NCI-H524 treated with DMSO at 0.1 percent for 48 hours (cell line): ENCODE measurements around the gene SNRNP35.
"Not testable (repeated sequence)": the region's sequence is repeated elsewhere in the genome, so short reads cannot be mapped to it uniquely, and the experiment has no call there.

ENCODE experiments used
- DNase-seq: peaks from one replicate; lab custom pipeline; 2025; lab: John Stamatoyannopoulos, UW

Gene SNRNP35

GRCh38 chr12:123489580-123489979 lies 31.6 kb downstream of the SNRNP35 start:
- DNase-seq: no peak

DNA sequence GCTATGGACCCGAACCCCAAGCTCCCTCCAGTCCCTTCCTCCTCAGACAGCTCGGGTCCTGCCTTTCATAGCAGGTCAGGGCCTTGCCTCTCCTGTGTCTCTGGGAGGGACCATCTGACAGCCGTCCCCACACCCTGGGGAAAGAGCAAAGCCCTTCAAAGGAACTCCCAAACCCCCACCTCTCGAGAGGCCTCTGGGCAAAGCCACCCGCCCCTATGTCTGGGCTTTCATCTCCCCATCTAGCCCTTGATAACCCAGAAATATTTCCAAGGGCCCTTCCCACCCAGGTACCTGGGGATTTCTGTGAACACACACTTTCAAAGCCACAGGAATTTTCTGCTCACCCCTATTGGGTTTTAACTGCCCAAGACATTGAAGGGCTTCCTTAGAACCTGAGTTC lies 32.1 kb downstream of the SNRNP35 start:
- DNase-seq: no peak

DNA sequence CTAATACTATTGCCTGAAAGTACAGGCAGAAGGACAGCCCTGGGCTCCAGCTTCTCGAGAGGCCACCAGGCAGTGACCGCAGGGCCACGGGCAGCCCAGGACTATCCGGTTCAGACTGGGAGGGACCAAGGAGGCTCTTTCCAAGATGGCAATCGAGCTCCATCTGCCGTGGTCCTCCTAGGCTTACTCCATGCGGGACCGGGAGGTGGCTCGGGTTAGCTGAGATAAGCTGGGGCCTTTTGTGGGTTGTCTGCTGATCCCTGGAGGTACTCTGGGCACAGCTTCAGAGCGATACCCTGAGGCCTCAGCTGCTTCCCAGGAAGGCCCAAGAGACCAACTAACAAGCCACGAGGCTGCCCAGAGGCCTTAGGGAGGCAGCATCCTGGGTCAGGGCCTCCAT lies 33.1 kb downstream of the SNRNP35 start:
- no peak for DNase-seq

- no peak for DNase-seq
These were observed 33.5 kb downstream of the SNRNP35 start for GRCh38 chr12:123491481-123491880.

GRCh38 chr12:123492339-123493039 lies 34.5 kb downstream of the SNRNP35 start:
- not testable (repeated sequence) for DNase-seq

GRCh38 chr12:123494124-123494851 lies 36.3 kb downstream of the SNRNP35 start:
- DNase-seq: no peak

- no peak for DNase-seq
These were observed 39.1 kb downstream of the SNRNP35 start for GRCh38 chr12:123497065-123497464.

GRCh38 chr12:123498126-123498825 lies 40.3 kb downstream of the SNRNP35 start:
- DNase-seq: no peak

DNA sequence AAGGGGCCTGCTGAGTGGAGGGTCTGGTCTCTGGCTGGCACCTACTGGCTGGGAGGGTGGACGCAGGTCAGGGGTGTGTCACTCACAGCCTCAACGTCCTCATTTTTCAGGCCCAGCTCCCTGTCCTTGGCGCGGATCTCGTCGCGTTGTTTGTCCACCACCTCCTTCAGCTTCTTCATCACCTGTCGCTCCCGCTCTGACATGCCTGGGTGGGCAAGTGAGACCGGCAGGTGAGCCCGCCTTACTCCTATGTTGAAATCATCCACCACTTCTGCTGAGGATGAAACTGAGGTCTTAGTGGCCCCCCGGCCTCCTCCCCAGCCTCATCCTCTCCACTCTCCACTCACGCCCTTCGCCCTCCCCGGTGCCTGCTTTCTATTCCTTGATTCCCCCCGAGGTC lies 41.4 kb downstream of the SNRNP35 start:
- DNase-seq: no peak

- no peak for DNase-seq
These were observed 44.3 kb downstream of the SNRNP35 start for GRCh38 chr12:123502163-123502704.

- DNase-seq: no peak
These were observed 48.3 kb downstream of the SNRNP35 start for GRCh38 chr12:123506059-123506842.

GRCh38 chr12:123506843-123507236 lies 48.9 kb downstream of the SNRNP35 start:
- DNase-seq: no peak

GRCh38 chr12:123512838-123513665 lies 55.1 kb downstream of the SNRNP35 start:
- no peak for DNase-seq

DNA sequence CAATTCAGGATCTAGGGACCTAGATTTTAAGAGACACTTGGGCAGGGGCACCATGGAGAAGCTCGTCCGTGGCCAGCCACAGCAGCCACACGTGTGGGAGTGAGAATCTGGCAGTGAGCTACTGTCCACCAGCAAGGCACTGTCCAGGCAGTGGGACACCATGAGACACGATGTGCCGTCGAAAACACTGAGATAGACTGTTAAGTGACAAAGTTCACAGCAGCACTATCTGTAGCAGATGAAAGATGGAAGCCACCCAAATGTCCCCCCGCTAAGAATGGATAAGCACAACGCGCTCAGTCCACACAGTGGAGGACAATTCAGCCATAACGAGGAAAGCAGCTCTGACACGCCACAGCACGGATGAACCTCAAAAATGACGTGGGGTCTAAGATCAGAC lies 55.9 kb downstream of the SNRNP35 start:
- no peak for DNase-seq

DNA sequence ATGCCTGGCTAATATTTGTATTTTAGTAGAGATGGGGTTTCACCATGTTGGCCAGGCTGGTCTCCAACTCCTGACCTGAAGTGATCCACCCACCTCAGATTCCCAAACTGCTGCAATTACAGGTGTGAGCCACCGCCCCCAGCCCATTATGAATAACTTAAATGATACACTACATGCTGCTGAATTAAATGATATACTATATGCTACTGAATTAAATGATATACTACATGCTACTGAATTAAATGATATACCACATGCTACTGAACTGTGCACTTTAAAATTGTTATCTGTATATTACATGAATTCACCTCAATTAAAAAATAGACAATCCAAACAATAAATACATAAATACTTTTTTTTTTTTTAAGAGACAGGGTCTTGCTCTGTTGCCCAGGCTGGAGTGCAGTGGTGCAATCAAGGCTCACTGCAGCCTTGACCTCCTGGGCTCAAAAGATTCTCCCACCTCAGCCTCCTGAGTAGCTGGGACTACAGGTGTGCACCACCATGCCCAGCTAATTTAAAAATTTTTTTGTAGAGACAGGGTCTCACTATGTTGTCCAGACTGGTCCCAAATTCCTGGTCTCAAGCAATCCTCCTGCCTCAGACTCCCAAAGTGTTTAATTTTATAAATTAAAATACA lies 56.8 kb downstream of the SNRNP35 start:
- DNase-seq: not testable (repeated sequence)

- no peak for DNase-seq
These were observed 58.4 kb downstream of the SNRNP35 start for GRCh38 chr12:123516216-123516780.
